Tibial artery (tissue), 4 donors: ENCODE data around the gene ERI3.
A peak's percentile ranks its signal among the peaks of the same experiment; 100 is the strongest.

Experiments used
- DNase-seq, 2 donors: peaks; one replicate each; pipeline ENCODE4 v3.0.0-alpha.2; 2019
- H3K27ac ChIP-seq, 2 donors: fragments of 200-600 bp; sonication (generic) in 1 of 2; 1 replicate in 1 of 2; 2 replicates in 1 of 2; pipeline ENCODE4 v1.5.1; 2018 to 2019; ENCODE audit warnings: mild to moderate bottlenecking in 1 of 2
- H3K27me3 ChIP-seq, 2 donors: fragments of 200-600 bp; sonication (generic) in 1 of 2; one replicate each; pipeline versions ENCODE4 v1.5.1 to v1.6.0; 2016 to 2019
- H3K36me3 ChIP-seq, 3 donors: fragments of 200-600 bp; sonication (generic) in 2 of 3; one replicate each; pipeline ENCODE4 v1.5.1; 2016 to 2019; ENCODE audit warnings: mild to moderate bottlenecking in 2 of 3
- H3K4me1 ChIP-seq, 4 donors: fragments of 200-600 bp; sonication (generic) in 2 of 4; 1 replicate in 3 of 4; 2 replicates in 1 of 4; pipeline ENCODE4 v1.5.1; 2016 to 2019
- H3K4me3 ChIP-seq, 2 donors: fragments of 200-600 bp; sonication (generic) in 1 of 2; 1 replicate in 1 of 2; 2 replicates in 1 of 2; pipeline ENCODE4 v1.5.1; 2018 to 2019; ENCODE audit warnings: mild to moderate bottlenecking in 2 of 2
- H3K9me3 ChIP-seq, 3 donors: fragments of 200-600 bp; sonication (generic) in 1 of 3; one replicate each; pipeline ENCODE4 v1.5.1; 2016 to 2019
- CTCF ChIP-seq, 2 experiments: fragments of 200-600 bp in 1 of 2; fragments of 450-650 bp in 1 of 2; IDR thresholded peaks; one replicate each; pipeline ENCODE4 v1.5.1; 2017 to 2019; ENCODE audit warnings: antibody characterized with exemption in 2 of 2, mild to moderate bottlenecking in 1 of 2, moderate library complexity in 1 of 2
- intact Hi-C: fragments of 100-400 bp; cut with DNase I; formaldehyde crosslinking; loops from one replicate; pipeline ENCODE4 v1.15.0; 2023; ENCODE audit warnings: low total_unique reads

Gene ERI3

GRCh38 chr1:44354840-44355581 is at the start of gene ERI3:
TSS of gene ERI3 (minus strand) at chr1:44355257. CDS start at chr1:44355026, 231 bp downstream.
- peak within 1 kb of the TSS; percentile 97 to 100 for H3K4me3 ChIP-seq
- H3K27ac ChIP-seq = peak within 1 kb of the TSS; percentile 85 to 90
- no peaks in the 10 kb centered on the region for H3K9me3 ChIP-seq
- peak in 1 of 2 experiments; percentile 5 for TF ChIP-seq CTCF (IDR thresholded peaks at IDR 0.05)
- intact Hi-C loops = no loop called here
- DNase-seq = peak; percentile 99
- peaks cover 0 to 8% (median 0%) of the 10 kb centered on the region in 3 donors for H3K36me3 ChIP-seq
- H3K27me3 ChIP-seq = no peaks in the 10 kb centered on the region
- H3K4me1 ChIP-seq = peaks cover 0 to 28% (median 20%) of the 10 kb centered on the region in 4 donors

- no peak overlapping the region for H3K27ac ChIP-seq
- H3K4me1 ChIP-seq = peaks cover 0 to 21% (median 20%) of the 10 kb centered on the region in 4 donors
- no peak overlapping the region for H3K4me3 ChIP-seq
- DNase-seq = no peak
- no peak for TF ChIP-seq CTCF (IDR thresholded peaks at IDR 0.05)
- no peaks in the 10 kb centered on the region for H3K36me3 ChIP-seq
- peaks cover 0 to 83% of the 10 kb centered on the region in 2 donors for H3K27me3 ChIP-seq
- H3K9me3 ChIP-seq = no peaks in the 10 kb centered on the region
- intact Hi-C loops = loop anchor here (10.0 kb wide), 1 partner anchor 187 kb away; the partner anchor contains the start of gene DMAP1
Observed at GRCh38 chr1:44401256-44402228, 46.5 kb upstream of the ERI3 start.

DNA sequence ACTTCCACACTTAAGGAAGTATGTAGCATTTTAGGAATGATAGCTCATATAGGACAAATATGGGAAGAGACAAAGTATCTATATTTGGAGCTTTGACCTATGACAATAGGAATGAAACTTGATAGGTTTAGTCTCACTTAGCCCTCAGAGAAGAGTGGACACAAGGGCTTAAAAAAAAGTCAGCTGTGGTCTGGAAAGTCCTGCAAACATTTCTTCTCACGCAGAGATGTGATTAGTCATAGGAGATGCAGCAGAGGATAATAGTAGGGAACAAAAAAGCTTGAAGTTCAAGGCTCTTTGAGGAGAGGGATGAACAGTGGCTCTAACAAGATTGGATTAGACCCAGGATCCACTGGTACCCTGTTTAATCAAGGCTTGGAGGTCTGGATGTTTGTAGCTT is 35.2 kb upstream of the ERI3 start:
- Histone ChIP-seq H3K27ac (no peak overlapping the region), H3K9me3 (no peaks in the 10 kb centered on the region), H3K27me3 (peaks cover 0 to 44% of the 10 kb centered on the region in 2 donors), H3K36me3 (no peaks in the 10 kb centered on the region), H3K4me1 (no peaks in the 10 kb centered on the region), H3K4me3 (no peak overlapping the region)
- no peak for TF ChIP-seq CTCF (IDR thresholded peaks at IDR 0.05)
- no peak for DNase-seq
- intact Hi-C loops = no loop called here

DNA sequence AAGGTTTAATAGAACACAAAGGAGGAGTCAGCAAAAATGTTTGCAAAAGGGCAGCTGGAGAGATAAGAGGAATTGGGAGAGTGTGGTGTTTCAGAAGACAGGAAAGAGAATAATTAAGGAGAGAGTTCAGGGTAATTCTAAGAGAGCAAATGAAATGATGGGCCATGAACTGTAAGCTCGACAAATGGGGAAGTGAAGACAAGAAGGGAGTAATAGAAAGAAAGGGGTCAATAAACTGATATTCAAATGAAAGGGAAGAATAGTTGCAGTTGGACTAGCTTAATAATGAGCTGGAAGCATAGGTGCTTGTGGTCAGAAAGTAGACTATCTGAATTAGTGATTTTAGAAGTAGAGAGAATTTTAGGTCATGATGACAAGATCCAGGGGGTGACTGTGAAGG is 34.4 kb upstream of the ERI3 start:
- no peak for TF ChIP-seq CTCF (IDR thresholded peaks at IDR 0.05)
- intact Hi-C loops = no loop called here
- Histone ChIP-seq H3K4me3 (no peak overlapping the region), H3K27me3 (peaks cover 0 to 38% of the 10 kb centered on the region in 2 donors), H3K27ac (no peak overlapping the region), H3K9me3 (no peaks in the 10 kb centered on the region), H3K36me3 (no peaks in the 10 kb centered on the region), H3K4me1 (no peaks in the 10 kb centered on the region)
- no peak for DNase-seq

GRCh38 chr1:44388551-44388950 is 33.5 kb upstream of the ERI3 start:
- intact Hi-C loops = no loop called here
- no peak for TF ChIP-seq CTCF (IDR thresholded peaks at IDR 0.05)
- peaks cover 0 to 30% of the 10 kb centered on the region in 2 donors for H3K27me3 ChIP-seq

More at GRCh38 chr1:44388551-44388950, 33.5 kb upstream of the ERI3 start:
- Histone ChIP-seq H3K36me3 (no peaks in the 10 kb centered on the region), H3K27ac (no peak overlapping the region), H3K9me3 (no peaks in the 10 kb centered on the region), H3K4me1 (no peaks in the 10 kb centered on the region), H3K4me3 (no peak overlapping the region)
- DNase-seq = no peak
